GM12878 (cell line): ENCODE measurements around the gene IQGAP3. TPM values are rescaled to one million over a fixed set of nuclear protein-coding genes. Genes with fewer than 3 reads are reported as not detected.

Experiments used
- BHLHE40 ChIP-seq, 2 experiments: fragments of 450-650 bp in 1 of 2; IDR thresholded peaks; 2 replicates each; pipeline ENCODE4 v1.6.1; 2011 to 2017; ENCODE audit warnings: low read depth in 2 of 2, borderline replicate concordance in 1 of 2, improper control_type of control experiment in 1 of 2, low read length in 1 of 2, mild to moderate bottlenecking in 1 of 2
- CBFB ChIP-seq: IDR thresholded peaks from 2 replicates; pipeline ENCODE4 v1.6.1; 2016; ENCODE audit warnings: antibody characterized with exemption, low read depth
- DPF2 ChIP-seq: fragments of 450-650 bp; IDR thresholded peaks from 2 replicates; pipeline ENCODE4 v1.6.1; 2017; ENCODE audit warnings: mild to moderate bottlenecking
- FOS ChIP-seq: IDR thresholded peaks from 3 replicates; pipeline ENCODE4 v1.6.1; 2011; ENCODE audit warnings: borderline replicate concordance; ENCODE audit not compliant: insufficient read length; ENCODE audit errors: extremely low read depth
- HDGF ChIP-seq: fragments of 450-650 bp; IDR thresholded peaks from 2 replicates; pipeline ENCODE4 v1.6.1; 2016; ENCODE audit warnings: antibody characterized with exemption
- IRF4 ChIP-seq: IDR thresholded peaks from 2 replicates; pipeline ENCODE4 v1.6.1; 2011; ENCODE audit warnings: low read depth, low read length
- LARP7 ChIP-seq: fragments of 450-650 bp; IDR thresholded peaks from 2 replicates; pipeline ENCODE4 v1.6.1; 2017; ENCODE audit warnings: mild to moderate bottlenecking
- MEF2B ChIP-seq: fragments of 450-650 bp; IDR thresholded peaks from 2 replicates; pipeline ENCODE4 v1.6.1; 2018; ENCODE audit warnings: mild to moderate bottlenecking, moderate library complexity; ENCODE audit not compliant: partially characterized antibody, poor library complexity, severe bottlenecking
- MYC ChIP-seq: IDR thresholded peaks from 2 replicates; pipeline ENCODE4 v1.6.1; 2011; ENCODE audit warnings: mild to moderate bottlenecking, low read length, moderate library complexity, inconsistent platforms; ENCODE audit not compliant: insufficient read depth, insufficient replicate concordance, insufficient read length, severe bottlenecking
- NBN ChIP-seq: fragments of 450-650 bp; IDR thresholded peaks from 2 replicates; pipeline ENCODE4 v1.6.1; 2016
- NFYB ChIP-seq: IDR thresholded peaks from 2 replicates; pipeline ENCODE4 v1.6.1; 2011; ENCODE audit warnings: low read depth, mild to moderate bottlenecking, low read length, improper control_type of control experiment, moderate library complexity; ENCODE audit not compliant: insufficient read depth
- NR2C1 ChIP-seq: fragments of 450-650 bp; IDR thresholded peaks from 2 replicates; pipeline ENCODE4 v1.6.1; 2017; ENCODE audit warnings: antibody characterized with exemption, mild to moderate bottlenecking, moderate library complexity
- NR2C2 ChIP-seq: IDR thresholded peaks from 2 replicates; pipeline ENCODE4 v1.6.1; 2011; ENCODE audit warnings: borderline replicate concordance, low read depth; ENCODE audit not compliant: control insufficient read depth, insufficient read length
- RBBP5 ChIP-seq: fragments of 200-600 bp; sonication (generic); conservative IDR thresholded peaks from 2 replicates; pipeline ENCODE4 v1.6.1; 2016
- RCOR1 ChIP-seq: conservative IDR thresholded peaks from 2 replicates; pipeline ENCODE4 v1.6.1; 2012; ENCODE audit warnings: low read depth, low read length, improper control_type of control experiment
- RFX5 ChIP-seq: IDR thresholded peaks from 2 replicates; pipeline ENCODE4 v1.6.1; 2011; ENCODE audit warnings: low read depth, low read length, improper control_type of control experiment
- TARDBP ChIP-seq: IDR thresholded peaks from 2 replicates; pipeline ENCODE4 v1.6.1; 2016; ENCODE audit warnings: borderline replicate concordance
- TCF12 ChIP-seq: IDR thresholded peaks from 2 replicates; pipeline ENCODE4 v1.6.1; 2011; ENCODE audit warnings: low read depth, mild to moderate bottlenecking, low read length
- ZNF217 ChIP-seq: fragments of 450-650 bp; IDR thresholded peaks from 2 replicates; pipeline ENCODE4 v1.6.1; 2017; ENCODE audit warnings: antibody characterized with exemption, mild to moderate bottlenecking
- polyA plus RNA-seq, 11 experiments: library from polyadenylated mRNA; depleted of rRNA in 4 of 11; unstranded in 6 of 11; stranded (reverse) in 5 of 11; fragments of >200 nt; fragmentation: Nextera tagmentation in 4 of 11; fragmentation: Illumina TruSeq in 1 of 11; extraction: Ambion mirVana in 4 of 11; extraction: Trizol in 1 of 11; gene quantifications; 1 replicate in 1 of 11; 2 replicates in 10 of 11; pipeline versions ENCODE4 v1.2.1 to v1.2.3, GENCODE V29; 2011 to 2016; ENCODE audit warnings: inconsistent platforms in 2 of 11, missing spikeins in 2 of 11, low read depth in 1 of 11
- total RNA-seq, 4 experiments: library from RNA; depleted of rRNA in 3 of 4; stranded (reverse); fragments of >200 nt in 3 of 4; fragmentation: Illumina TruSeq in 1 of 4; extraction: Trizol in 1 of 4; gene quantifications; 2 replicates each; pipeline versions ENCODE4 v1.2.1 to v1.2.3, GENCODE V29; 2013 to 2021
- TF ChIP-seq, protein P1 (sequence below): fragments of 150-350 bp; IDR thresholded peaks from 2 replicates; pipeline ENCODE4 v1.6.1; 2014; ENCODE audit warnings: mild to moderate bottlenecking, low read depth, low read length
- TF ChIP-seq, protein P2 (sequence below): IDR thresholded peaks from 2 replicates; pipeline ENCODE4 v1.6.1; 2011; ENCODE audit warnings: mild to moderate bottlenecking, low read depth, low read length, moderate library complexity; ENCODE audit not compliant: insufficient replicate concordance
- TF ChIP-seq, protein P3 (sequence below): IDR thresholded peaks from 2 replicates; pipeline ENCODE4 v1.6.1; 2012; ENCODE audit warnings: low read depth, low read length, improper control_type of control experiment
- TF ChIP-seq, protein P4 (sequence below): IDR thresholded peaks from 2 replicates; pipeline ENCODE4 v1.6.1; 2011; ENCODE audit warnings: borderline replicate concordance, low read depth, mild to moderate bottlenecking, moderate library complexity, low read length; ENCODE audit not compliant: insufficient read depth, poor library complexity, severe bottlenecking
- TF ChIP-seq, protein P5 (sequence below): IDR thresholded peaks from 2 replicates; pipeline ENCODE4 v1.6.1; 2012; ENCODE audit warnings: low read depth, low read length, improper control_type of control experiment

The IQGAP3 gene
- total and polyA plus RNA-seq, 10 of the 15 experiments (the other 5 are each of a cell fraction or from before 2014, with no cell fraction given) = 1.1 to 10.7 (median 7.9) TPM

DNA sequence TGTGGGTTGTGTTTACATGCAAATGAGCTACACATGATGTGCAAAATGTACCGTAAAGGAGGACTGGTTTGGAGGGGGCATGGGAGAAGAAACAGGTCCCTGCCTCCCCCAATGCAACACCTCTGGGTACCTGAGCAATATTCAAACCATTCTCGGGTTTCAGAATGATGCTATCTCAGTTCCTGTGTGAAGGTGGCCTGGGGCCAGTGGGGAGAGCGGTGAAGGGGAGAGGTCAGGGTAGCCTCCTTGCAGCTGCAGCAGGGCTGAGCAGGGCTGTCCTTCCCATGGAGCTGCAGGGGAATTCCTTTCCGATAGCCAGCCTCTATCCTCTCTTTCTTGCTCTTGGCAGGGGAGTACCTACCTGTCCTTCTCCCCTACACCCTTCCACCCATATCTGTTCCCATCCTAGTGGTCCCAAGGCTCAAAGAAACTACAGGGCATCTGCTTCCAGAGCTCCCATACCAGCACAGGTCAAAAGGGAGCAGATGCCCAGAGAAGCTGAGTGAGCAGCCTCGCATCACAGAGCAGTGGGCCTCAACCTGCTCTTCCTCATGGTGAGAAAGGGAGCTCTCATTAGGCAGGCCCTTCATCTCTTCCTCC, 83.7 kb downstream of the IQGAP3 start (continued):
- TF ChIP-seq NR2C2 = no peak
- TF ChIP-seq TCF12 = peak; percentile 91
- no peak for TF ChIP-seq RFX5
- TF ChIP-seq, protein P1, sequence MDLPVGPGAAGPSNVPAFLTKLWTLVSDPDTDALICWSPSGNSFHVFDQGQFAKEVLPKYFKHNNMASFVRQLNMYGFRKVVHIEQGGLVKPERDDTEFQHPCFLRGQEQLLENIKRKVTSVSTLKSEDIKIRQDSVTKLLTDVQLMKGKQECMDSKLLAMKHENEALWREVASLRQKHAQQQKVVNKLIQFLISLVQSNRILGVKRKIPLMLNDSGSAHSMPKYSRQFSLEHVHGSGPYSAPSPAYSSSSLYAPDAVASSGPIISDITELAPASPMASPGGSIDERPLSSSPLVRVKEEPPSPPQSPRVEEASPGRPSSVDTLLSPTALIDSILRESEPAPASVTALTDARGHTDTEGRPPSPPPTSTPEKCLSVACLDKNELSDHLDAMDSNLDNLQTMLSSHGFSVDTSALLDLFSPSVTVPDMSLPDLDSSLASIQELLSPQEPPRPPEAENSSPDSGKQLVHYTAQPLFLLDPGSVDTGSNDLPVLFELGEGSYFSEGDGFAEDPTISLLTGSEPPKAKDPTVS = no peak
- TF ChIP-seq DPF2 = peak; percentile 97
- TF ChIP-seq IRF4 = peak; percentile 86
- no peak for TF ChIP-seq RBBP5
- TF ChIP-seq, protein P2, sequence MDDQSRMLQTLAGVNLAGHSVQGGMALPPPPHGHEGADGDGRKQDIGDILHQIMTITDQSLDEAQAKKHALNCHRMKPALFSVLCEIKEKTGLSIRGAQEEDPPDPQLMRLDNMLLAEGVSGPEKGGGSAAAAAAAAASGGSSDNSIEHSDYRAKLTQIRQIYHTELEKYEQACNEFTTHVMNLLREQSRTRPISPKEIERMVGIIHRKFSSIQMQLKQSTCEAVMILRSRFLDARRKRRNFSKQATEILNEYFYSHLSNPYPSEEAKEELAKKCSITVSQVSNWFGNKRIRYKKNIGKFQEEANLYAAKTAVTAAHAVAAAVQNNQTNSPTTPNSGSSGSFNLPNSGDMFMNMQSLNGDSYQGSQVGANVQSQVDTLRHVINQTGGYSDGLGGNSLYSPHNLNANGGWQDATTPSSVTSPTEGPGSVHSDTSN = no peak
- no peak for TF ChIP-seq MYC
- TF ChIP-seq TARDBP = no peak; the same call in 1 of the 2 replicates
- TF ChIP-seq NFYB = no peak
- no peak for TF ChIP-seq ZNF217
- TF ChIP-seq HDGF = no peak
- no peak; the same call in 1 of the 2 replicates for TF ChIP-seq LARP7
- no peak for TF ChIP-seq CBFB
- TF ChIP-seq, protein P3, sequence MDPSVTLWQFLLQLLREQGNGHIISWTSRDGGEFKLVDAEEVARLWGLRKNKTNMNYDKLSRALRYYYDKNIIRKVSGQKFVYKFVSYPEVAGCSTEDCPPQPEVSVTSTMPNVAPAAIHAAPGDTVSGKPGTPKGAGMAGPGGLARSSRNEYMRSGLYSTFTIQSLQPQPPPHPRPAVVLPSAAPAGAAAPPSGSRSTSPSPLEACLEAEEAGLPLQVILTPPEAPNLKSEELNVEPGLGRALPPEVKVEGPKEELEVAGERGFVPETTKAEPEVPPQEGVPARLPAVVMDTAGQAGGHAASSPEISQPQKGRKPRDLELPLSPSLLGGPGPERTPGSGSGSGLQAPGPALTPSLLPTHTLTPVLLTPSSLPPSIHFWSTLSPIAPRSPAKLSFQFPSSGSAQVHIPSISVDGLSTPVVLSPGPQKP = no peak
- TF ChIP-seq MEF2B = peak; percentile 70
- peak; percentile 52 for TF ChIP-seq NBN
- no peak for TF ChIP-seq FOS
- TF ChIP-seq, protein P4, sequence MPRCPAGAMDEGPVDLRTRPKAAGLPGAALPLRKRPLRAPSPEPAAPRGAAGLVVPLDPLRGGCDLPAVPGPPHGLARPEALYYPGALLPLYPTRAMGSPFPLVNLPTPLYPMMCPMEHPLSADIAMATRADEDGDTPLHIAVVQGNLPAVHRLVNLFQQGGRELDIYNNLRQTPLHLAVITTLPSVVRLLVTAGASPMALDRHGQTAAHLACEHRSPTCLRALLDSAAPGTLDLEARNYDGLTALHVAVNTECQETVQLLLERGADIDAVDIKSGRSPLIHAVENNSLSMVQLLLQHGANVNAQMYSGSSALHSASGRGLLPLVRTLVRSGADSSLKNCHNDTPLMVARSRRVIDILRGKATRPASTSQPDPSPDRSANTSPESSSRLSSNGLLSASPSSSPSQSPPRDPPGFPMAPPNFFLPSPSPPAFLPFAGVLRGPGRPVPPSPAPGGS = peak; percentile 77
- peak; percentile 61; the same call in 1 of the 2 replicates for TF ChIP-seq NR2C1
- peak; percentile 66 to 72; a peak in 3 of 4 replicates for TF ChIP-seq BHLHE40 (IDR thresholded peaks at IDR 0.05; ENCODE audit: borderline replicate concordance in 1 of 2, low read depth in 2 of 2, low read length in 1 of 2)
- no peak for TF ChIP-seq RCOR1
- TF ChIP-seq, protein P5, sequence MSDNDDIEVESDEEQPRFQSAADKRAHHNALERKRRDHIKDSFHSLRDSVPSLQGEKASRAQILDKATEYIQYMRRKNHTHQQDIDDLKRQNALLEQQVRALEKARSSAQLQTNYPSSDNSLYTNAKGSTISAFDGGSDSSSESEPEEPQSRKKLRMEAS = no peak
